ENCODE data around the gene NNMT.

- TF ChIP-seq EZH2 (IDR thresholded peaks at IDR 0.05; ENCODE audit: borderline replicate concordance, insufficient read depth, low read length, poor library complexity, severe bottlenecking) (no peak), CTCF (IDR thresholded peaks at IDR 0.05; ENCODE audit: poor library complexity, severe bottlenecking) (no peak), POLR2AphosphoS5 (IDR thresholded peaks at IDR 0.05) (no peak), EP300 (conservative IDR thresholded peaks at IDR 0.05; ENCODE audit: poor library complexity, severe bottlenecking) (no peak), MXI1 (conservative IDR thresholded peaks at IDR 0.05; ENCODE audit: poor library complexity, severe bottlenecking) (no peak), RAD21 (conservative IDR thresholded peaks at IDR 0.05) (no peak), SMC3 (conservative IDR thresholded peaks at IDR 0.05; ENCODE audit: poor library complexity) (no peak), TAF1 (IDR thresholded peaks at IDR 0.05; ENCODE audit: low read depth) (no peak)
- TF ChIP-seq, protein P1, sequence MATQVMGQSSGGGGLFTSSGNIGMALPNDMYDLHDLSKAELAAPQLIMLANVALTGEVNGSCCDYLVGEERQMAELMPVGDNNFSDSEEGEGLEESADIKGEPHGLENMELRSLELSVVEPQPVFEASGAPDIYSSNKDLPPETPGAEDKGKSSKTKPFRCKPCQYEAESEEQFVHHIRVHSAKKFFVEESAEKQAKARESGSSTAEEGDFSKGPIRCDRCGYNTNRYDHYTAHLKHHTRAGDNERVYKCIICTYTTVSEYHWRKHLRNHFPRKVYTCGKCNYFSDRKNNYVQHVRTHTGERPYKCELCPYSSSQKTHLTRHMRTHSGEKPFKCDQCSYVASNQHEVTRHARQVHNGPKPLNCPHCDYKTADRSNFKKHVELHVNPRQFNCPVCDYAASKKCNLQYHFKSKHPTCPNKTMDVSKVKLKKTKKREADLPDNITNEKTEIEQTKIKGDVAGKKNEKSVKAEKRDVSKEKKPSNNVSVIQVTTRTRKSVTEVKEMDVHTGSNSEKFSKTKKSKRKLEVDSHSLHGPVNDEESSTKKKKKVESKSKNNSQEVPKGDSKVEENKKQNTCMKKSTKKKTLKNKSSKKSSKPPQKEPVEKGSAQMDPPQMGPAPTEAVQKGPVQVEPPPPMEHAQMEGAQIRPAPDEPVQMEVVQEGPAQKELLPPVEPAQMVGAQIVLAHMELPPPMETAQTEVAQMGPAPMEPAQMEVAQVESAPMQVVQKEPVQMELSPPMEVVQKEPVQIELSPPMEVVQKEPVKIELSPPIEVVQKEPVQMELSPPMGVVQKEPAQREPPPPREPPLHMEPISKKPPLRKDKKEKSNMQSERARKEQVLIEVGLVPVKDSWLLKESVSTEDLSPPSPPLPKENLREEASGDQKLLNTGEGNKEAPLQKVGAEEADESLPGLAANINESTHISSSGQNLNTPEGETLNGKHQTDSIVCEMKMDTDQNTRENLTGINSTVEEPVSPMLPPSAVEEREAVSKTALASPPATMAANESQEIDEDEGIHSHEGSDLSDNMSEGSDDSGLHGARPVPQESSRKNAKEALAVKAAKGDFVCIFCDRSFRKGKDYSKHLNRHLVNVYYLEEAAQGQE (IDR thresholded peaks at IDR 0.05; ENCODE audit: borderline replicate concordance), result no peak
Measured at GRCh38 chr11:114343493-114343892, 47.3 kb downstream of the NNMT start.
